Kidney tubule cell (primary cell): ENCODE data around the gene ST6GALNAC1.

Experiments used
- DNase-seq: peaks from one replicate; pipeline ENCODE4 v3.0.0-alpha.2; 2018; ENCODE audit warnings: low spot score

The ST6GALNAC1 gene

DNA sequence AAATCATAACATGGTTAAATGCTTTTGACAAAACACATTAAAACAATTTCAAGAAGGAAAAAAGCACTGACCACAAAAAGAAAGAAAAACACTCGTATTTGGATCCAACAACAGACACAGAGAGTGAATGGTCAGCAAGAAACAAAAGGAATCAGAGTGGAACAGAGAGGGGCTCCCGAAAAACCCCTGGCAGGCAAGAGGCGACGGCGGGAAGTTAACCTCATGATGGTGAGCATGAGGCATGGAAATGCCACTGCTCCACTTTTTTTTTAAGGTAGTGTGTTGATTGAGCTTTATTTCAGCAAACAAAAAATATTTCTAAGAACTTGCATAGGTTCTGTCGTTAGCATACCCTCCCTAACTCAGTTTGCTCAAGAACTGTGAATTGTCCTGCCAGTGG, 32.1 kb upstream of the ST6GALNAC1 start:
- DNase-seq: no peak

DNA sequence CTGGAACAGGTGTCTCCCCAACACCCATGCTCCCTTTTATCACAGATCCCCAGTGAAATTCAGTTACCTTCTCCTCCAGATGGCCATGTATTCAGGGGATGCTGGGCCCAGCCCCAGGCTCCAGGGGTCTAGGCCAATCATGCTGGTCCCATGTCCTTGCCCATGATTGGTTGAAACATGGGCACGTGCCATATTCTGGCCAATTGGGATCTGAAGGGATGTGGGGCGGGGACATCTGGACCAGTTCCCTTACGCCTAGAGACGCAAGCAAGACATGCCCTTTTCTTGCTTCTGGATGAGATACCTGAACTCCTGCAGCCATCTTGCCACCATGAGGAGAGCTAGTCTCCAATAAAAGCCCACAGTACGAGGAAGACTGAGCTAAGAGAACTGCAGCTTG, 31.0 kb upstream of the ST6GALNAC1 start:
- no peak for DNase-seq

DNA sequence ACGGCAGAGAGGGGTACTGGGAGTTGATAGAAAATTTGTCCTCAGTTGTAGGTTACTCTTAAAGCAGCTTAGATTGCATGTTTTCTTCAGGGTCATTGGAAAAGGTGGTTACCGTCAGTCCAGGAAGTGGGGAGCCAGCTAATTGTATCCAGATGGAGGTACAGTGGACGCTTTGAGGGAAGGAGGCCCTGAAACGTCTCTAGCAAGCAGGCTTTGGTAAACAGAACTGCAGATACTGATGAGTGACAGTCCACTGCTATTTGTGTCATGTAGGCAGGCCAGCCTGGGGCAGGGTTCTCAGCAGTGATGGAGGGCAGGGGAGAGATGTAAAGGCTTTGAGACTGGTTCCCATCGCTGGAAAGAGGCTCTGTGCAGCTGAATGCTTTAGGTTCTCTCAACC, 30.2 kb upstream of the ST6GALNAC1 start:
- no peak for DNase-seq

DNA sequence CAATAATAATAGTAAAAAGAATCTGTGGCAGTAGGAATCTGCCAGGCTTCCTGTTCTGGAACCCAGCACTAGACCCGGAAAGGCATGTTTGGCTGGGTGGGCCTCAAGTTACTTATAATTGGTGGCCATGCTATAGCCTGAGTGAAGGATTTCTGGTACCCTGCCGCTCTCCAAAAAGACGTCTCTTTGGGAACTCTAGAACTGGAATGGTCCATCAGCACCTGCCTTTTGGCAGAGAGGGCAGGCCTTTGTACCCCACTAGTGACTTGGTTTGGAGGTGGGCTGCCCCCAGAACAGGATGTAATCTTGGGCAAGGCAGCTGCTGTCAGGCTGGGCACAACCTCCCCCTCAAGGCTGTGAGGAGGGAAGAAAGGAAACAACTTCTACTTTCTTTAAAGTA, 29.3 kb upstream of the ST6GALNAC1 start:
- DNase-seq: no peak

DNA sequence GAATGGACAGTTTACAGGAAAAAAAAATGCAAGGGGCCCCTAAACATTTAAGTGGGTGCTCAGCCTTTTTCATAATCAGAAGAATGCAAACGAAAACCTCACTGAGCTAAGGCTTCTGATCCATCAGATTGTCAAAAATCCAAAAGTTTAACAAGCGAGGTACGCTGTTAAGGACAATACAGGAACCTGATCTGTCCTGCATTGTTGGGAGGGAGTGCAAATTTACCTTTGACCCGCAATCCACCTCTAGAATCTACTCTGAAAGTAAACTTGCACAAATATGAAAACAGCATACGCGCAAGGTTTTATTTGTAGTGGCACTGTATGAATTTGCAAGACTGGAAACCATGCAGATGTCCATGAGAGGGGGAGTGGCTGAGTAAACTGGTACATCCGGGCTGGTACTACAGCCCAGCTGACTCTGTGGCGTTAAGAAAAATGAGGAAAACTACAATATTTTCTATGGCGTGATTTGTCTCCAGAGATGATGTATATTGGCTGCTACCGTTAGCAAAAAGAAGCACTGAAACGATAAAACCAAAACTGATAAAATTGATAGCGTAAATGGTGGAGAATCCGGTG, 28.8 kb upstream of the ST6GALNAC1 start:
- no peak for DNase-seq

DNA sequence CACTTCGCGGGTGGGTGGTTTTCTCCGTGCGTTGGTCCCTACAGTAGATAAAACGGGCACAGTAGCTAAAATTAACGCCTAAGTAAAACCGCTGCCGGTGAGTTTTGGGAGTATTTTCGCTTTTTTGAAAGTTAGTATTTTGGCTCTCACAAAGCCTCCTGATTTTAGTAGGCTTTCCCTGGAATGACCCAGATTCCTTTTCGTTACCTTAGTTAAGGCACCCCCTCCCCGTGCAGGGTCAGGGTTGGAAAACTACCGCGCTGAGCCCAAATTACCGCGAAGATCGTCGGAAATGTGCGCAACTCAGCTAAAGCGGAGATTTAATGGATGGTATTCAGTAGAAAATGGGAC, 28.3 kb upstream of the ST6GALNAC1 start:
- DNase-seq: no peak

DNA sequence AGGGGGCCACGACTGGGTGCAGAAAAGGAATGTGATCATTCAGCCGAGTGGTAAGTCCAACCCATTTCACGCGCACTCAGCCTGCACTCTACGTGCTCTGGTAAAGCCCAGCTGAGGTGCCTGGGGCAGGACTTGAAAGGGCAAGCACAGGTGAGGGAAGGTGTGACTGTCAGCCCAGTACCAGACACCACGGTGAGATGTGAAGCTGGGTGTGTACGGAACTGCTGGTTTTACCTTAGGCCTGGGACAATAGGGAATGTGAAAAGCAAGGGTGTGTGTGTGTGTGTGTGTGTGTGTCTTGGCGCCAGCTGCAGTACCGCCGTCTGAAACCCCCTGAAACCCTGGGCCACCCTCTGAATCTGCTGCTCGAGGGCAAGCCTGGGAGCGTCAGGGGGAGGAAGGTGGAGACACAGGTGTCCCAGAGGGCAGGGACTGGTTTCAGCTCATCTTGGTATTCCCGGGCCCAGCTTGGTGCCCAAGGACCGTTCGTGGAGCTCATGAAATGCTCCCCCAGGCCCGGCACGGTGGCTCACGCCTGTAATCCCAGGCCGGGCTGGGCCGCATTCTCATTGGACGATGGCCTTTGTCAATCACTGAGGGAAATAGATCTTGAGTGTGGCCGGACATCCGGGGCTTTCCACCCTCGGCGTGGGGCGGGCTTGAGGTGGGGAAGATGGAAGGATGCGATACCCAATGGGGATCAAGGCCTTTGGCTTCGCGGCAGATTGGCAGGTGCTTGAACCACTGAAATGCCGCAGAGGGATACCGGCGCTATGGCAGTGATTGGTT, 27.8 kb upstream of the ST6GALNAC1 start:
- DNase-seq: peak; percentile 100

DNA sequence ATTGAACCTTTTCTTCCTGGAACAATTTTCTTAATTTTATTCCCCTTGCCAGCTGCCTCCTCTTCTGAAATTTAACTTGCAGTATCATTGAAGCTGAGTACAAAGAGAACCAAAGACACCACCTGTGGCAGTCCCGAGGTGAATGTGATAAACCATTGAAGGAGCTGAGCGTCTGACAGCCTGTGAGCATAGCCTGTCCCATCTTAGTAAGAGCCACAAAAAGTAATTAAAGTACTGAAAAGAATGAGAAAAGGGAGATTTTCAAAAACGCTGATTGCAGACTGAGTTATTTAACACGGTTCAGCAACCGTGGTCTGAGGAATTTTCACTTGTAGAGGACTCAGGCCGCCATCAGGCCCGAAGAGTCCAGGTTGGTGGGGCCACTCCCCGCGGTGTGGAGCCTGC, 27.2 kb upstream of the ST6GALNAC1 start:
- DNase-seq: no peak

DNA sequence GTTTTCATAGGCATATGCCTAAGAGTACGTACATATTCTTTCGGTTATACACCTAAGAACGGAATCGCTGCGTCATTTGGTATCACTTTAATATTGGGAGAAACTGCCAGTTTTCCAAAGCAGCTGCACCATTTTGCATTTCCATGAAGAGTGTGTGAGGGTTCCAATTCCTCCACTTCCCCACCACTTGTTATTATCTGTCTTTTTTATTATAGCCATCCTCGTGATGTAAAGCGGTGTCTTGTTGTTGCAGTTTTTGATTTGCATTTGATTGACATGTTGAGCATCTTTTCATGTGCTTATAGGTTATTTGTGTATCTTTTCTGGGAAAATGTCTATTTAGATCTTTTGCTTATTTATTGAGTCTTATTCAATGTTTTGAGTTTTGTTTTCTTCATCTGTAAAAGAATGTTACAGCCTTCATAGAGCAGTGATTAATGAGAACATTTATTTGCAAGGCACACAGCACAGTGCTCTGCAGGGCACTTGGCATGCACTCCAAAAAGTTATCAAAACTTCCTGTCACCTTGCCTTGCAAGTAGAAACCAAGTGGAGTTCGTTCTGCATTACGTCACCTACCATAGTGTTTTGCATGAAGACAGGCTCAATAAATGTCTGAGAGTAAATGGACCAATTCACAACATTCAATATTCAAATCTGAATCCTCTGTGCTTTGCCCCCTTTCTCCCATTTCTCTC, 26.6 kb upstream of the ST6GALNAC1 start:
- DNase-seq: peak; percentile 73

DNA sequence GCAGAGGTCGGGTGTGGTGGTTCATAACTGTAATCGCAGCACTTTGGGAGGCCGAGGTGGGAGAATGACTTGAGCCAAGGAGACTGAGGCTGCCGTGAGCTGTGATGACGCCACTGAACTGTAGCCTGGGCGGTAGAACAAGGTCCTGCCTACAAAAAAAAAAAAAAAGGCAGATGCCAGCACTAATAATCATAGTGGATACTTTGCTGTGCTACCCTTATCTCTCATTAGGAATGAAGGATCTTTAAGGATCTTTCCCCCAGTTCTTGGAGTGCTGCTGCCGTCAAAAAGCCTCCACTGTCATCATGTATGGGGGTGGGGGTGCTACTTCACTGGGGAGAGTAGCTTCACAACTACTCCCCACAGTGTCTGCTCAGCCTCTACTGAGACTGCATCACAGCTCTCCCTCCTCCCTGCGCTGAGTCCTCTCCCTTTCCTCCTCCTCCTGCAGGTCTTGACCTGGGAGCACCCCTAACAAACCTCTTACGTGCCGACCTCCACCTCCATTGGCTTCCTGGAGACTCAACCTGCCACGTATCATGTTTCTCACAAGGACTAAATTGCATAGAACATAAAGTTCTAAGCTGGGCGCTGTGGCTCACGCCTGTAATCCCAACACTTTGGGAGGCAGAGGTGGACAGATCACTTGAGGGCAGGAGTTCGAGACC, 24.4 kb upstream of the ST6GALNAC1 start:
- DNase-seq: no peak

DNA sequence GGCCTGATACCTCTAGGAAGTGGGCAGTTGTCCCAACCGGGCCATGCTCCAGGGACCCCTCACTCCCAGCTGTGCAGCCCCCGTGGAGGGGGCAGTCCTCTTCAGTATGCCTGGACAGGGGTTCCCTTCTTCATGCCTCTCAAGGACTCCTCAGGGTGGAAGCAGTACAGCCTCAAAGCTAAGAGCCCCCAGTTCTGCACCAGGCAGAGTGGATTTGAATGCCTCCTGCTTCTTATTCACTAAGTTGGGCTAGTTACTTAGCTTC, 23.9 kb upstream of the ST6GALNAC1 start:
- no peak for DNase-seq

DNA sequence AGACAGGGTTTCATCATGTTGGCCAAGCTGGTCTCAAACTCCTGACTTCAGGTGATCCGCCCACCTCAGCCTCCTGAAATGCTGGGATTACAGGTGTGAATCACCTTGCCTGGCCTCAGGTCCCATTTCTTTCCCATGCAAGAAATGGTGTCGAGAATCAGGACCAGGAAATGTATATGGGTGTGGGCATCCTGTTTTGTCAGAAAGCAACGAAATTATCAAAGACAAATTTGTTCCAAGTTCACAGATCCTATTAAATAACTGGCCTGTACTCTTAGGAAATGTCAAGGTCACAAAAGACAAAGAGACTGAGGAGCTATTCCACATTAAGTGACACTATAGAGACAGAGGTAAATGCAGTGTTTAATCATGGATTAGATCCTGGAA, 17.1 kb upstream of the ST6GALNAC1 start:
- no peak for DNase-seq

DNA sequence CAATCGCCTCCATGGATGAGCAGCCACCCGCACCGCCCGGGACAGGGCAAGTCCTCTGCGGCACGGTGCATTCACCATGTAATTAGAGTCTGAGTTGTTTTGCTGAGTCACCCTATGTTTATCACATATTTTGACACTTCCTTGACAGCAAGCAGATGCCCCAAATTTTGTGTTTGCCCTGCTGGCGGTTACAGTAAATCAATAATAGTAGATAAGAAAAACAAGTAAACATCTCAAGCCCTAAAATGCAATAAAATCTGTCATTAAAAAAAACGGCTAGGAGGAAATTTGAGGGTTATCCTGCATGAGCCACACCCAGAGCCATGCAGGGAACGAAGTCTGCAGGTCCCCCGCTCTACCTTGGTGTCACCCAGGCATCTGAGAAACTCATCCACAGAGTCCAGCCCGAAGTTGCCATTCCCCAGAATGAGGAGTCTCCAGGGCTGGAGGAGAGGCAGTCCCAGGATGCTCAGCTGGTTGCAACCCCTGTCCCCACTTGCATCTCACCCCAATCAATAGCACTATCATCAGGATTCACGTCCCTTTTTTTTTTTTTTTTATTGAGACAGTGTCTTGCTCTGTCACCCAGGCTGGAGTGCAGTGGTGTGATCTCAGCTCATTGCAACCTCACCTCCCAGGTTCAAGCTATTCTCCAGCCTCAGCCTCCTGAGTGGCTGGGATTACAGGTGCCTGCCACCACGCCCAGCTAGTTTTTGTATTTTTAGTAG, 16.5 kb upstream of the ST6GALNAC1 start:
- peak; percentile 89 for DNase-seq

DNA sequence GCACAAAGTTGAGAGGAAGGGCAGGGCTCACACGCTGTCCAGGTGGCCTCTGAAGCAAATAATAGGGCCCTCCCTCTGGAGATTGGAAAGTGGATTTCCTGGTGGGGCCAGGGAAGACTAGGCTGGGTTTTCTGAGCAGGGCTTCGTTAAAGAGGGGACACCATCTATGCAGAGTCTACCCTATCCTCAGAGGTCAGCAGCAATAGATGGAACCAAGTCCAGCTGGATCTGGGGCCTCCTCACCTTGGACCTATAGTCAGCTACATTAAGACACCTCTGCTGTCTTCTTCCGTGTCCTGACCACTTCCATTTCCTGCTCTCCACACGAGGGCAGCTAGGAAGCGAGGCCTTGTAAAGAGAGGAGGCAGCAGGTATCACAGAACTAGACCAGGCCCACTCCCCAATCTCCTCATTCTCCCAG, 14.7 kb upstream of the ST6GALNAC1 start:
- no peak for DNase-seq

DNA sequence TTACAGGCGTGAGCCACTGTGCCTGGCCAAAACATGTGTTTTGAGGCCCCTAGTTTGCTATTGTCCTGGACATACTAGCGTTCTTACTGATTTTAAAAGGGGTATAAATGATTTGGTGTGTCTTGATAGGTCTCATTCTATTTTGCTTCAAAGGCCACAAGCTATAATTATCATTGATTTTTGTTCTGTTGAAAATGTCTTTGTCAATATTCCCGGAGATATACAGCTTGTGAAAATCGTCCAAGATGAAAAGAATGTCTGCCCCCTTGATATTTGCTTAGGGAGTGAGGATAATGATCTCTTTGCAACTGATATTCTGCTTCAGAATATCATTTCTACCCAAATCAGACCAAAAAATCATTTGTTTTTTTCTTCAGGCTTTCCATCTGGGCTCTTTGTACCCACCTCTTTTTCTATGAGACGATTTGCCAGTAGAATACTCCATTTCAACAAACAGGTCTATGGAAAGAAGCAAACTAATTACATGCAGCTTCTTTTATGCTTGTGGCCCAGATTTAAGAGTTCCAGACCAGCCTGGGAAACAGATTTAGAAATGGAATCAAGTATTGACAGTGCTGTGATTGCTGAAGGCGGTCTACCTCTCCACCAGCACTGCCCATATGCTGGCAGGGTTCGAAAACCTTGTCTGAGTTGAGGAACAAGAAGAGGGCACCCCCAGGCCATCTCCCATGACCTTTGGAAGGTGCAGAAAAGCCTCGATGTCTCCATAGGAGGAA, 14.1 kb upstream of the ST6GALNAC1 start:
- DNase-seq: no peak

DNA sequence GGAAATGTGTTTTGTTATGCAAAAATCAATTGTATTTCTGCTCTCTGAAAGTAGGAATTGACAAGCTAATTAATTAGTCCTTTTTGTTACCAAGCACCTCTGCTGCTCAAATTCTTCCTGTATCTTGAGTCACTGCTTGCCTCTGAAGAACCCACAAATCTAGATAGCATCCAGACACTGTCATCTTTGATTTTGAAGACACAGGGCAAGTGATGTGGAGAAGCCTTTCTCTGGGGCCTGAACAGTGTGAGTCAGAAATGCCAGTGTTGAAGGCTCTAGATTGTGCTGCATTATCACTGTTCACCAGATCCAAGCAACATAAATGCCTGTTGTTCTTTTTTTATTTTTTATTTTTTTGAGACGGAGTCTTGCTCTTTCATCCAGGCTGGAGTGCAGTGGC, 10.9 kb upstream of the ST6GALNAC1 start:
- DNase-seq: no peak

DNA sequence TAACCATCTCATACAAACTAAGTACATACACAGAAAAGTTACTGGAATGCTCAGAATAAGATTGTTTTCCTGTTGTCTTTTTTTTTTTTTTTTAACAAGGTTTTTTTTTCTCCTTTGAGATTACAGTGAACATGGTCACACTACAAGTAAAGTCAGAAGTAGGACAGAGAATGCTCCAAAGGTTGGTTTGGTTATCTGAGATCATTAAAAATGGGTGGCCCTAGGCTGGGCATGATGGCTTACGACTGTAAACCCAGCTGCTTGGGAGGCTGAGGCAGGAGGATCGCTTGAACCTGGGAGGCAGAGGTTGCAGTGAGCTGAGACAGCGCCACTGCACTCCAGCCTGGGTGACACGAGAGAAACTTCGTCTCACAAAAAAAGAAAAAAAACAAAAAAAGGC, 6.9 kb upstream of the ST6GALNAC1 start:
- DNase-seq: no peak

DNA sequence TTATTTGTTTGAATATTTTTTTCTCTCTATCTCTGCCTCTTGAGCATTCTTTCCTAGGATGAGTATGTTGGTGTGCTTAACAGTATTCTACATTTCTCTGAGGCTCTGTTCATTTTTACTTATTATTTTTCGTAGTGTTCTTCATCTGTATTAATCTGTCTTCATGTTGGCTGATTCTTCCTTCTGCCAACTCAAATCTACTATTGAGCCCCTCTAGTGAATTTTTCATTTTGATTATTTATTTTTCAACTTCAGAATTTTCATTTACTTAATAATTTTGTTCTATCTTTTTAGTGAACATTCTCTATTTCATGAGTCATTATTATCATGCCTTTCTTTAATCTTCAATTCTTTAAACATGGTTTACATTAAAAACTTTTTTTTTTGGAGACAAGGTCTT, 3.2 kb upstream of the ST6GALNAC1 start:
- no peak for DNase-seq

DNA sequence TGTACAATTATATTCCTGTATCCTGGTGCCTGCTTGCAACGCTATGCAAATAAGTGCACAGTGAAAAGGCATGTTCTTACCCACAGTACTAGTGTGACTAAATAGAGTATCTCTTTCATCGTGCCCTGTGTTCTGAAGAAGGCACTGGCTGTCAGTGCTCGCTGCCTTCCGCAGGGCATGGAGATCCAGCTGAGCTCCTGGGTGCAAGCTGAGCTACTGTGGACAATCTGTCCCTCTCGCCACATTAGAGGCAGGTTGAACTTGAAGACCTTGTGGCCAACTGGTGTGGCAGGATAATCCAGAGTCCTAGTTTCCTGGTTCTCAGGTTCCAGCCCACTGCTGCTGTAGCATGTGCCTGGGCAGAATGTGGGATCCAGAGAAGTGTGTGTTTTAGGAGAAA, 1.9 kb upstream of the ST6GALNAC1 start:
- peak; percentile 28 for DNase-seq

DNA sequence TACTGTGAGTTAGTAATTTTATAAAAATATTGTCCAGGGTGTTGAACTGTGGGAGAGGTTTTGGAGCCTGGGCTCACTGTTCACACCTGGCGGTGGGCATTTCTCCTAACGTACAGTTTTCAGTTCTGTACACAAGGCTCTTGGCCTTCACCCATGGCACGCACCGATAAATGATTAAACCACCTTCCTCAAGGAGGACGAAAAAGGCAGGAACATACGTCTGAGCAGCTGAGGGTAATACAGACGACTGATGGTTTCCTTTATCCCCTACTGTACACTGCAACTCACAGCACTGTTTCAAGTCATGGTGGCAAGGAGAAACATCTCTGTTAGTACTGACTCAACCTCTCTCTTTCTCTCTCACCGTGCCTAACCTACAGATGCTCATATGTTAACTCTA, 1.4 kb upstream of the ST6GALNAC1 start:
- DNase-seq: peak; percentile 64

DNA sequence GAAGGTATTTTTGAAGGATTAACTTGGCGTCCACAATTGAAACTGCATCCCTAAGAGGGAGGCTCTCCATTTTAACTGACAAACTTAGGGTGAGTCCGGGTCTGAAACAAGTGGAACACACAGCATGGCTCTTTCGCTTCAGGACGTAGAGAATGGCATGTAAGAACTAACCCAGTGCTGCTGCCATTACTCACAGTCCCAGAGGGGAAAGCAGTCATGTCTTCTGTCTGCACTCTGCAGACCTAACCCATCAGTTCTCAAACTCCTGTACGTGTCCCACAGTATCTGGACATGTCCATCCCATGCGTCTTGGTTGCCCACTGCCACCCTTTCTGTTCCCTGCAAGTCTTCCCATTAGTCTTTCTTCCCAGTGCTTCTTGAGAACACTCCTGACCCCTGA, 563 bp downstream of the ST6GALNAC1 start:
- no peak for DNase-seq

DNA sequence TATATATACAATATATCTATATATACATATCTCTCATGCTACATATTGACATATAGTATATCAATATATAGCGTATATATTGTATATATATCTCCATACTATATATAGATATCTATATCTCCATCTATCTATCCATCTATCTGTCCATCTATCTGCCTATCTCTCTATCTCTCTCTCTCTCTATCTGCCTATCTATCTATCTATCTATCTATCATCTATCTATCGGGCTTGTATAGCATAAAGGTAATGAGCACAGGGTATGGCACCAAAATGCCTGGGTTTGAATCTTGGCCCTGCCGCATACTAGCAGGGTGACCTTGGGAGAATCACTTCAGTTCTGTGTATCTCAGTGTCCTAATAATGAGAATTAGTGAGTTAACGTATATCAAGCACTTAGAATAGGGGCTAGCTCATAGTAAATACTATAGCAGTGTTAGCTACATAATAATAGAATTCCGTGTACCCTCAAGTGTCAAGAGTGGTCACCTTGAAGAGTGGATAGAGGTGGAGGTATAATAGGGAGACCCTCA, 1.5 kb downstream of the ST6GALNAC1 start:
- no peak for DNase-seq
